Measurements from ENCODE around the gene CELSR1.
A peak's percentile ranks its signal among the peaks of the same experiment; 100 is the strongest.

CELSR1 gene

DNA sequence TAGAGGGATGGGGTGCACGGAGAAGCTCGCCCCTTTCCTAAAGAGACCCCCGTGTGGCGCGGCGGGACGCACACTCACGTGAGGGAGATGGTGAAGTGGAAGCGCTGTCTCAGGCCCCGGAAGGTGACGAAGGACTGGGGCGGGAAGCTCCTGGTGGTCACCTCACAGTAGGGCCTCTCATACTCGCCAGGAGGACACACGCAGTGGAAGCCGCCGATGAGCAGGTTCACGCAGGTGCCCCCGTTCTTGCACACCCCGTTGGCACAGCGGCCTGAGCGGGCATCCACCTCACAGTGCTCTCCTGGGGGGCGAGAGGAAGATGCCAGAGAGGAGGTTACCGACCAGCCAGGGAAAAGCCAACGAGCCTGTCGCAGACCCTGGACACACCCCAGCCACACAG lies 98.3 kb downstream of the CELSR1 start:
- H3K36me3 ChIP-seq (ENCODE audit: control insufficient read depth, low read length) = no peaks in the 10 kb centered on the region
- no peaks in the 10 kb centered on the region for H3K79me2 ChIP-seq (ENCODE audit: control insufficient read depth, low read length)
- no peaks in the 10 kb centered on the region for H3F3A ChIP-seq (ENCODE audit: control insufficient read depth, insufficient read depth)
- H3K4me3 ChIP-seq (ENCODE audit: low read length) = no peak overlapping the region
- no peak overlapping the region for H3K4me2 ChIP-seq (ENCODE audit: low read length)
- H3K9me3 ChIP-seq (ENCODE audit: control insufficient read depth, insufficient read depth, low read length) = no peaks in the 10 kb centered on the region
- H3K27me3 ChIP-seq (ENCODE audit: control insufficient read depth, low read length) = peaks cover 7% of the 10 kb centered on the region
- no peak overlapping the region for H3K27ac ChIP-seq (ENCODE audit: low read depth, low read length)
- TF ChIP-seq EZH2phosphoT487 (IDR thresholded peaks at IDR 0.05; ENCODE audit: borderline replicate concordance, low read length) (no peak), CTCF (IDR thresholded peaks at IDR 0.05; ENCODE audit: low read depth, low read length, poor library complexity, severe bottlenecking) (no peak)
- no peaks in the 10 kb centered on the region for H3K9me2 ChIP-seq (replicated peaks; ENCODE audit: control insufficient read depth, low read length)
- no peaks in the 10 kb centered on the region for H4K20me1 ChIP-seq (ENCODE audit: control insufficient read depth, insufficient read depth, low read depth, low read length)
- H3K4me1 ChIP-seq (ENCODE audit: control insufficient read depth, low read length) = peaks cover 20% of the 10 kb centered on the region

- peak overlapping the region; percentile 41 for H3K4me2 ChIP-seq (ENCODE audit: low read length)
- H3K9me3 ChIP-seq (ENCODE audit: control insufficient read depth, insufficient read depth, low read length) = no peaks in the 10 kb centered on the region
- H3K4me3 ChIP-seq (ENCODE audit: low read length) = peak overlapping the region; percentile 14; the same call in 1 of the 2 replicates
- H3K27ac ChIP-seq (ENCODE audit: low read depth, low read length) = no peak overlapping the region
- no peaks in the 10 kb centered on the region for H4K20me1 ChIP-seq (ENCODE audit: control insufficient read depth, insufficient read depth, low read depth, low read length)
- TF ChIP-seq CTCF (IDR thresholded peaks at IDR 0.05; ENCODE audit: low read depth, low read length, poor library complexity, severe bottlenecking) (no peak), EZH2phosphoT487 (IDR thresholded peaks at IDR 0.05; ENCODE audit: borderline replicate concordance, low read length) (no peak)
- H3K4me1 ChIP-seq (ENCODE audit: control insufficient read depth, low read length) = peaks cover 33% of the 10 kb centered on the region
- H3K27me3 ChIP-seq (ENCODE audit: control insufficient read depth, low read length) = peaks cover 7% of the 10 kb centered on the region
- no peaks in the 10 kb centered on the region for H3K36me3 ChIP-seq (ENCODE audit: control insufficient read depth, low read length)
- no peaks in the 10 kb centered on the region for H3K9me2 ChIP-seq (replicated peaks; ENCODE audit: control insufficient read depth, low read length)
- H3F3A ChIP-seq (ENCODE audit: control insufficient read depth, insufficient read depth) = no peaks in the 10 kb centered on the region
- H3K79me2 ChIP-seq (ENCODE audit: control insufficient read depth, low read length) = no peaks in the 10 kb centered on the region
These were observed 99.6 kb downstream of the CELSR1 start for GRCh38 chr22:46437671-46438440.

- Histone ChIP-seq H3K4me2 (ENCODE audit: low read length) (no peak overlapping the region), H3K4me3 (ENCODE audit: low read length) (no peak overlapping the region), H4K20me1 (ENCODE audit: control insufficient read depth, insufficient read depth, low read depth, low read length) (no peaks in the 10 kb centered on the region), H3K4me1 (ENCODE audit: control insufficient read depth, low read length) (peaks cover 44% of the 10 kb centered on the region), H3K27ac (ENCODE audit: low read depth, low read length) (no peak overlapping the region), H3K36me3 (ENCODE audit: control insufficient read depth, low read length) (no peaks in the 10 kb centered on the region), H3F3A (ENCODE audit: control insufficient read depth, insufficient read depth) (no peaks in the 10 kb centered on the region), H3K27me3 (ENCODE audit: control insufficient read depth, low read length) (peaks cover 7% of the 10 kb centered on the region), H3K79me2 (ENCODE audit: control insufficient read depth, low read length) (no peaks in the 10 kb centered on the region), H3K9me3 (ENCODE audit: control insufficient read depth, insufficient read depth, low read length) (no peaks in the 10 kb centered on the region), H3K9me2 (replicated peaks; ENCODE audit: control insufficient read depth, low read length) (no peaks in the 10 kb centered on the region)
- TF ChIP-seq EZH2phosphoT487 (IDR thresholded peaks at IDR 0.05; ENCODE audit: borderline replicate concordance, low read length) = no peak
- TF ChIP-seq CTCF (IDR thresholded peaks at IDR 0.05; ENCODE audit: low read depth, low read length, poor library complexity, severe bottlenecking) = no peak
These were observed 100.7 kb downstream of the CELSR1 start for GRCh38 chr22:46436595-46437175.

Data from DOHH2 (cell line).